ENCODE measurements around the gene SORBS2.

The SORBS2 gene

DNA sequence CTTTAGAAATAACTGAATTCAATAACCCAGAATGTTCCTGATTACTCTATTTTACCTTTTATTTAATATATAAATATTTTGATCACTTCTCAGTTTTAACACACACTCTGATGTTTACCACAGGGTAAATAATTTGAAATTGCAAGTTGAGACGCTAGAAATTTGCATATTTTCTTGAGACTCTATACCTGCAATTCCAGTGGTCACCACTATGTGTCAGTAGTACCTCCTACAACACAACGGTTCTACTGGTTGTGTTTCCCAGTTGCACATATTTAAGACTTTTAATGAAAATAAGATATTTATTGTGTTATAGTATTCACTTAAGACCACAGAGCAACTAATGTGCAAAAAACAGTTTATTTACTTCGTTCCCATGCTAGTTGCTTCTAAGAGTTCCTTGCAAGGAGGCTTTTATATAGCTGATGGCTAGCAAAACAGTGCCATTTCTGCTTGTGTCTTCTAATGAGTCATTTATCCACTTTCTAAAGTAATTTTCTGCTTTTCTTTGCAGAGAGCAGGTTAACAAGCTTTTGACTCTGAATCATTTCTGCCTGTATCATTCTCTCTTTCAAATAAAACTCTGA is 177.8 kb downstream of the SORBS2 start:
- DNase-seq = peak; percentile 35
- in situ Hi-C loops (cut with MboI; ENCODE audit: low pct_unique_long_range_greater_than_20kb, low sequenced_read_pairs) = no loop called here

DNA sequence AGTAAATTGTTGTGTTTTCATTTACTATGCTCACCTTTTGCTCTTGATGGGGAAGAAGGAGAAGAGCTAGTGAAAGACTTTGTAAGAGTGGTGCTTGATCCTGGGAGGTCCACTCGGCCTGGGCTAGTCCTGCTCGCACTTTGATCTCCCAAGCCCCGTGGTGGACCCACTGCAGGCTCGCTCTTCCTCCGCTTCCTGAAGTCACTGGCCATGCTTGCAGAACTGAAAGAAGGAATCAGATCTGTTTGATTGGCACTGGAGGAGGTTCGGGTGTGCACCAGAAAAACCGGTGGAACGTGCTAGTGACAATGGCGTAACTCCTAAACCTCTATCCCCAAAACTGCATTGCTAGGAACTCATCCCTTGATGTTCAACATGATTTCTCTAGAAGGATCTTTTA is 185.2 kb downstream of the SORBS2 start:
- in situ Hi-C loops (cut with MboI; ENCODE audit: low pct_unique_long_range_greater_than_20kb, low sequenced_read_pairs) = no loop called here
- DNase-seq = no peak

DNA sequence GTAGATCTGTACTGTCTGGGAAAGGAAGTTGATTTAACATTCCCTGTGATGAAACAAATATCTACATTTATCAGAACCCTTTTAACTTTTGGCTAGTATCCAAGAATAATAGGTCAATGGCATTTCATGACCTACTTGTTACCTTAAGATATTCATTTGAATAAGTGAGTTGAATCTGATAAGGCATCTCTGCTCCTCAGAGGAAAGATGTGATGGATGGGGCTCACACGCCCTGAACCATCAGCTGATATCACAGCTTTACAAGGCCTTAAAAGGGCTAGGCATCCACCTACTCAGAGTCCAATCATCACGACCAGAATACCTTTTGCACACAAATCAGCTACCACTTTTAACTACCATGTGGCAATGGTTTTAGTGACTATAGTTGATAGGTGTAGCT is 186.5 kb downstream of the SORBS2 start:
- no peak for DNase-seq
- in situ Hi-C loops (cut with MboI; ENCODE audit: low pct_unique_long_range_greater_than_20kb, low sequenced_read_pairs) = no loop called here

DNA sequence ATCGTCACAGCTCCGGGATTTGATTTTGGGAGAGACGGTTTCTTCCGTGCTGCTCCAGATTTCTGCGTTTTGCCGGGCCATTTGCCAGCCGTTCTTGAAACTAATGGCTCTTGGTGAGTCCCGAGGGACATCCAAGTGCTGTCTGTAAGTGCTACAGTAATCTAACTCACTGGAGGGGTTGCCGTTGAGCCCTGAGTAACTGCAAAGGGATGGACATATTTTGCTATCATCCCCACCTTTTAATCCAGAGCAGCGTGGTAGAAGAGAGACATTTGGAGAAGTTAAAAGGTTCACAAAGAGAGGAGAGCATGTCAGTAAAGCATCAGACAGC is 187.8 kb downstream of the SORBS2 start:
- in situ Hi-C loops (cut with MboI; ENCODE audit: low pct_unique_long_range_greater_than_20kb, low sequenced_read_pairs) = no loop called here
- no peak for DNase-seq

- in situ Hi-C loops (cut with MboI; ENCODE audit: low pct_unique_long_range_greater_than_20kb, low sequenced_read_pairs) = no loop called here
These were observed 188.3 kb downstream of the SORBS2 start for GRCh38 chr4:185623444-185624258.

GRCh38 chr4:185608185-185608584 is 203.8 kb downstream of the SORBS2 start:
- in situ Hi-C loops (cut with MboI; ENCODE audit: low pct_unique_long_range_greater_than_20kb, low sequenced_read_pairs) = no loop called here
- no peak for DNase-seq

More at GRCh38 chr4:185623444-185624258, 188.3 kb downstream of the SORBS2 start:
- DNase-seq = no peak

DNA sequence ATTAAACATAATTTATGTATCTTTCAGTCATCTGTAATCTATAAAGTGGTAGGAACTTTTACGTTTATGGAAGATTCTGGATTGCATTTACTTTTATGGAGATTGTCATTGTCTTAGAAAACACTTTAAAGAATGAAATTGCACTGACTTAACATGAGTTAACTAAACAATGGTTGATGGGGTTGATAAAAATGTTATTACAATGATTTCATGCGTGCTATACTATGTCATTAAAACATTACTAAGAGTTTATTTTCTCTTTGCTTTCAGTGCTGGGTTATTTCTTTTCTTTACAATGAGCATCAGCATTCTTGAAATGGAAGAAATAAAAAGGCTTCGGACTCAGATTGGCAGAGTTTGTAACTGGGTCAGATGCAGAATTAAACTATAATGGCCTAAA is 209.6 kb downstream of the SORBS2 start:
- in situ Hi-C loops (cut with MboI; ENCODE audit: low pct_unique_long_range_greater_than_20kb, low sequenced_read_pairs) = no loop called here
- DNase-seq = no peak

- DNase-seq = no peak
- in situ Hi-C loops (cut with MboI; ENCODE audit: low pct_unique_long_range_greater_than_20kb, low sequenced_read_pairs) = no loop called here
These were observed 211.1 kb downstream of the SORBS2 start for GRCh38 chr4:185600801-185601434.

- in situ Hi-C loops (cut with MboI; ENCODE audit: low pct_unique_long_range_greater_than_20kb, low sequenced_read_pairs) = no loop called here
These were observed 212.3 kb downstream of the SORBS2 start for GRCh38 chr4:185599553-185600243.

GRCh38 chr4:185598846-185599552 is 213.0 kb downstream of the SORBS2 start:
- in situ Hi-C loops (cut with MboI; ENCODE audit: low pct_unique_long_range_greater_than_20kb, low sequenced_read_pairs) = no loop called here
- no peak for DNase-seq

More at GRCh38 chr4:185599553-185600243, 212.3 kb downstream of the SORBS2 start:
- DNase-seq = no peak

DNA sequence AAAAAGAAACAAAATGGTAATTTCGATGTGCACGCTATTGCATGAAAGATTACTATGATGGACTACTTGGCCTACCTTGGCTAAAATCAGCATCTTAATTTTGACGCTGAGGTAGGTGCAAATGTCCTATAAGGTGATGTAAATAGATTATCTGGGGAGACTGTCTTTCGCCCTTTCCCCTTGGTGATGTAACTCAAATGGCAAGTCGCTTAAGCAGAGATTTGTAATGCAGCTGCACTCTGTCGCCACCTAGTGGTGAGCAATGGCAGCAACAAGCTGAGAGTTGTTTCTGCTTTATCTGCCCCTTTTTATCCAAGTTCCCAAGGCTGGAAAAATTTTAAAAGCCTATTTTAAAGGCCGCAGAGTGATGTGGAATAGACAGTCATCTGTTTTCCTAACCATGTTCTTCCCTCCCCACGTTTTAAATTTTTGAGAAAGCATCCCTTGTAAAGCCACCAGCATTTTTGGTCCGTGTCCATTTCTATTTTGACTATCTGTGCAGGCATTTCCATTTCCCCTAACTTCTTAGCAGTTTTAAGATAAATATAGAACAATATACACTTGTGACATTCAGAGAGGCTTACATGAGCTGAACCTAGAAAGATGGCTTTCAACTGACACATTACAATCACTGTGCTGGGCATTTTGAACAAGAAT is 214.3 kb downstream of the SORBS2 start:
- in situ Hi-C loops (cut with MboI; ENCODE audit: low pct_unique_long_range_greater_than_20kb, low sequenced_read_pairs) = no loop called here
- peak; percentile 81 for DNase-seq

DNA sequence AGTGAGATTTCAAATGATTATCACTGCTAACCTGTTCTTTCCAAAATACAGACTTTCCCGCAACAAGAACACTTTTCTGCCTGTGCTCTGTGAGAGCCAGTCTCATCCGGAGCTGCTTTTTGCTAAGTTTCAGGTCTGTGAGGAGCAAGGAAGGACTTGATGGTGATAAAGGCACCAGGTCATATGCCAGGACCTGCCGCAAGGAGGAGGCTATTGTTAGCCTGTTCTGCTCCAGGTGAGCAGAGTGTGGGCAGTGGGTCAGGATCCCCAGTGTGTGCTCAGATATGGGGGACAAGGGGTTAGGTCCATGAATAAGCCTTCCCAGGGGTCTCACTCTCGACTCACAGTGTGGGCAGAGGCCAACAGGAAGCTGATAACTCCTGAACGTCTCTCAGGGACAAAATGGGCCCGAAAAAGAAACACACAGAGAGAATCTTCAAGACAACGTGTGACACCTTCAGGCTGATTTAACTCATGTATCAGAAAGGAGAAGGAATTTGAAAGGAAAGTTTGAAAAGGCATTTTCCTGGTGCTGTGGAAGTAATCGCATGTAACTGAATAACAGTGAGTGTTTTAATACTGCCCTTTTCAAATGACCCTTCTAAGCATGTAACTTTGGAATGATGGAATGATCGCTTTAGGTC is 219.0 kb downstream of the SORBS2 start:
- DNase-seq = no peak
- in situ Hi-C loops (cut with MboI; ENCODE audit: low pct_unique_long_range_greater_than_20kb, low sequenced_read_pairs) = no loop called here

DNA sequence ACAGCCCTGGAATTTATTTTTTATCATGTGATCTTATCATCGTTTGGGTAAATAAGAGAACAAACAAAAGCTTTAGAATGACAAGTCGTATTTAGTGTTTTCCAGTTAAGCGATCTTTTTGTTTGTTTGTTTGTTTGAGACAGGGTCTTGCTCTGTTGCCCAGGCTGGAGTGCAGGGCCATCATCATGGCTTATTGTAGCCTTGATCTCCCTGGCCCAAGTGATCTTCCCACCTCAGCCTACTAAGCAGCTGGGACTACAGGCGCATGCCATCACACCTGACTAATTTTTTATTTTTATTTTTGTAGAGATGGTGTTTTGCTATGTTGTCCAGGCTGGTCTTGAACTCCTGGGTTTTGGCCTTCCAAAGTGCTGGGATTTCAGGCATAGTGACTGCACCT is 219.6 kb downstream of the SORBS2 start:
- in situ Hi-C loops (cut with MboI; ENCODE audit: low pct_unique_long_range_greater_than_20kb, low sequenced_read_pairs) = no loop called here

DNA sequence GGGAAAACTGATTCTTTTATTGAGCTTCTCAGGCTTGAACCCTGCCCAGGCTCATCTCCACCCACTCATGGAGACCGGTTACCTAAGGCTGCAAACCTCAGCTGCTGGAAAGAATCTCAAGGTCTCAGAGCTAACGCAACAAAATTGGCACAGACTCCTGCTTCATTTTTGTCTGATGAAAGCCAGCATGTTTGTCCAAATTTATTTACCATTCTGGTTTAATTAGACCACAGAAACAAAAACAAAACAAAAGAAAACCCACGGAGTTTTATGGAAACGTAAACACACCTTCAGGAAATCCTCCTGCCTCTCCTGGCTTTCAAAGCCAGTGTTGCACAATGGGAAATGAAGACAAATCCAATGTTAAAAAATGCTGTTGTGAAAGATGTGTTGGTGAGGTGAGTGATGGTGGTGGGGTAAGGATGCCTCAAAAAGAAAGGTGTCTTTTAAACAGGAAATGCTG is 220.3 kb downstream of the SORBS2 start:
- DNase-seq = no peak
- in situ Hi-C loops (cut with MboI; ENCODE audit: low pct_unique_long_range_greater_than_20kb, low sequenced_read_pairs) = no loop called here

More for the DNA sequence above, 219.6 kb downstream of the SORBS2 start:
- no peak for DNase-seq

GRCh38 chr4:185590982-185591381 is 221.0 kb downstream of the SORBS2 start:
- in situ Hi-C loops (cut with MboI; ENCODE audit: low pct_unique_long_range_greater_than_20kb, low sequenced_read_pairs) = no loop called here
- DNase-seq = no peak

- no peak for DNase-seq
These were observed 222.7 kb downstream of the SORBS2 start for GRCh38 chr4:185589067-185589836.

GRCh38 chr4:185587427-185588161 is 224.4 kb downstream of the SORBS2 start:
- no peak for DNase-seq

More at GRCh38 chr4:185589067-185589836, 222.7 kb downstream of the SORBS2 start:
- in situ Hi-C loops (cut with MboI; ENCODE audit: low pct_unique_long_range_greater_than_20kb, low sequenced_read_pairs) = no loop called here

More at GRCh38 chr4:185587427-185588161, 224.4 kb downstream of the SORBS2 start:
- in situ Hi-C loops (cut with MboI; ENCODE audit: low pct_unique_long_range_greater_than_20kb, low sequenced_read_pairs) = no loop called here

Measured in KBM-7 (cell line).